Liver (tissue), 9 donors: Measurements from ENCODE around the gene REPS2. TPM values are rescaled to one million over a fixed set of nuclear protein-coding genes. Genes with fewer than 3 reads are reported as not detected.

Source experiments
- DNase-seq: peaks from one replicate; pipeline ENCODE4 v3.0.0-alpha.2; 2017; ENCODE audit warnings: low spot score
- H3K27ac ChIP-seq, 2 donors: one replicate each; pipeline ENCODE4 v1.7.0; 2013; ENCODE audit warnings: inconsistent platforms in 2 of 2, low read length in 2 of 2, control low read depth in 1 of 2, low read depth in 1 of 2, mild to moderate bottlenecking in 1 of 2
- H3K27me3 ChIP-seq, 4 donors: one replicate each; pipeline versions ENCODE4 v1.6.1 to v1.7.0; 2013; ENCODE audit warnings: low read length in 3 of 4, inconsistent platforms in 1 of 4, mild to moderate bottlenecking in 1 of 4, moderate library complexity in 1 of 4; ENCODE audit not compliant: control insufficient read depth in 4 of 4, insufficient read depth in 4 of 4
- H3K36me3 ChIP-seq, 4 donors: one replicate each; pipeline versions ENCODE4 v1.6.1 to v1.7.0; 2013; ENCODE audit warnings: low read length in 3 of 4, mild to moderate bottlenecking in 3 of 4, low read depth in 1 of 4, moderate library complexity in 1 of 4; ENCODE audit not compliant: control insufficient read depth in 4 of 4, insufficient read depth in 3 of 4
- H3K4me1 ChIP-seq, 4 donors: one replicate each; pipeline versions ENCODE4 v1.6.1 to v1.7.0; 2013; ENCODE audit warnings: low read length in 3 of 4, mild to moderate bottlenecking in 3 of 4, moderate library complexity in 1 of 4; ENCODE audit not compliant: control insufficient read depth in 4 of 4, insufficient read depth in 4 of 4
- H3K4me3 ChIP-seq, 3 donors: one replicate each; pipeline versions ENCODE4 v1.6.1 to v1.7.0; 2013; ENCODE audit warnings: low read length in 3 of 3, control low read depth in 1 of 3, low read depth in 1 of 3, mild to moderate bottlenecking in 1 of 3
- H3K9ac ChIP-seq, 2 donors: one replicate each; pipeline ENCODE4 v1.7.0; 2013; ENCODE audit warnings: low read length in 2 of 2, mild to moderate bottlenecking in 2 of 2, moderate library complexity in 2 of 2, control low read depth in 1 of 2, low read depth in 1 of 2
- H3K9me3 ChIP-seq, 4 donors: one replicate each; pipeline versions ENCODE4 v1.6.1 to v1.7.0; 2013; ENCODE audit warnings: low read length in 3 of 4; ENCODE audit not compliant: control insufficient read depth in 4 of 4
- EGR1 ChIP-seq, 2 donors: IDR thresholded peaks; 2 replicates each; pipeline ENCODE4 v1.6.1; 2016 to 2018; ENCODE audit warnings: antibody characterized with exemption in 2 of 2, low read depth in 2 of 2
- FOXA1 ChIP-seq: IDR thresholded peaks from 2 replicates; pipeline ENCODE4 v1.6.1; 2016; ENCODE audit warnings: antibody characterized with exemption
- FOXA2 ChIP-seq: IDR thresholded peaks from 2 replicates; pipeline ENCODE4 v1.6.1; 2016; ENCODE audit warnings: antibody characterized with exemption
- GABPA ChIP-seq, 2 donors: IDR thresholded peaks in 1 of 2; conservative IDR thresholded peaks in 1 of 2; 2 replicates each; pipeline ENCODE4 v1.6.1; 2016; ENCODE audit warnings: antibody characterized with exemption in 2 of 2, mild to moderate bottlenecking in 1 of 2, moderate library complexity in 1 of 2
- HNF4A ChIP-seq, 2 donors: conservative IDR thresholded peaks; 2 replicates each; pipeline ENCODE4 v1.6.1; 2016; ENCODE audit warnings: antibody characterized with exemption in 2 of 2, mild to moderate bottlenecking in 2 of 2
- HNF4G ChIP-seq: IDR thresholded peaks from 2 replicates; pipeline ENCODE4 v1.6.1; 2016; ENCODE audit warnings: antibody characterized with exemption
- JUND ChIP-seq, 2 donors: IDR thresholded peaks; 2 replicates each; pipeline ENCODE4 v1.6.1; 2016; ENCODE audit warnings: antibody characterized with exemption in 2 of 2
- NR2F2 ChIP-seq: IDR thresholded peaks from 2 replicates; pipeline ENCODE4 v1.6.1; 2016; ENCODE audit warnings: antibody characterized with exemption
- RAD21 ChIP-seq, 2 donors: IDR thresholded peaks; 2 replicates each; pipeline ENCODE4 v1.6.1; 2016; ENCODE audit warnings: antibody characterized with exemption in 2 of 2, mild to moderate bottlenecking in 2 of 2
- RXRA ChIP-seq, 2 donors: IDR thresholded peaks; 2 replicates each; pipeline ENCODE4 v1.6.1; 2017 to 2018; ENCODE audit warnings: antibody characterized with exemption in 2 of 2, mild to moderate bottlenecking in 1 of 2
- SP1 ChIP-seq: IDR thresholded peaks from 2 replicates; pipeline ENCODE4 v1.6.1; 2018; ENCODE audit warnings: antibody characterized with exemption, mild to moderate bottlenecking
- TAF1 ChIP-seq: conservative IDR thresholded peaks from 2 replicates; pipeline ENCODE4 v1.6.1; 2016; ENCODE audit warnings: antibody characterized with exemption, mild to moderate bottlenecking
- YY1 ChIP-seq: IDR thresholded peaks from 2 replicates; pipeline ENCODE4 v1.6.1; 2016; ENCODE audit warnings: antibody characterized with exemption, mild to moderate bottlenecking
- WGBS: extraction: QIAGEN DNeasy Blood & Tissue Kit; methylation state at CpG from one replicate; pipeline ENCODE4 v1.1.7; 2013; 5-methylcytosine and 5-hydroxymethylcytosine counted together
- polyA plus RNA-seq, 2 donors: library from polyadenylated mRNA; stranded (reverse) in 1 of 2; unstranded in 1 of 2; fragments of 200-250 nt in 1 of 2; fragments of >200 nt in 1 of 2; fragmentation: Nextera tagmentation in 1 of 2; extraction: Ambion mirVana in 1 of 2; gene quantifications; one replicate each; pipeline versions ENCODE4 v1.2.1 to v1.2.3, GENCODE V29; 2013 to 2015
- total RNA-seq, 2 donors: library from RNA; depleted of rRNA; stranded (reverse); fragments of >200 nt; gene quantifications; one replicate each; pipeline ENCODE4 v1.2.3, GENCODE V29; 2014
- TF ChIP-seq, protein P1 (sequence below): IDR thresholded peaks from 2 replicates; pipeline ENCODE4 v1.6.1; 2016; ENCODE audit warnings: antibody characterized with exemption
- TF ChIP-seq, protein P2 (sequence below): IDR thresholded peaks from 2 replicates; pipeline ENCODE4 v1.6.1; 2016; ENCODE audit warnings: antibody characterized with exemption
- TF ChIP-seq, protein P3 (sequence below): fragments of 150-350 bp; IDR thresholded peaks from 2 replicates; pipeline ENCODE4 v1.5.1; 2017; ENCODE audit warnings: improper control_type of control experiment, low read depth, low read length; ENCODE audit not compliant: missing input control
- TF ChIP-seq, protein P4 (sequence below): IDR thresholded peaks from 2 replicates; pipeline ENCODE4 v1.6.1; 2016; ENCODE audit warnings: antibody characterized with exemption
- TF ChIP-seq, protein P5 (sequence below): IDR thresholded peaks from 2 replicates; pipeline ENCODE4 v1.6.1; 2016; ENCODE audit warnings: antibody characterized with exemption, mild to moderate bottlenecking
- donor health status: healthy.
- donor health status: healthy.
- donor health status: healthy.
- donor health status: healthy.
- donor health status: healthy.

The REPS2 gene
- total and polyA plus RNA-seq, 4 donors, result 3.5 to 10.7 (median 6.2) TPM

DNA sequence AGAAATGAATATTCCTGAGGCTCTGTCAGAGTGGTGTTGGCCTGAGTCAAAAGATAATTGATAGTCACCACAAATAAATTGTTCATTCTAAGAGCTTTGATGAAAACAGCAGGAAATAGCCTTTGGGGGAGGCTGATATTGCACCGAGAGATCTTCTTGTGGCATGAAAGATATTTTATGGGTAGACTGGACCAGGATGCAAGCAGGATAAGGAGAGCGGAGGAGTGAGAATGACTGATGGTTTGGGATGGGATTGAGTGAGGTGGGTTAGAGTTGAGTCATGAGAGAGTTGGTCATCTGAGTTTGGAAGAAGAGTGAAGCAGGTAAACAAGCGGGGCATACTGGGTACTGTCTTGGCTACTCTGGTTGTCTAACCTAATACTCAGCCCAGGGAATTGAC, 88.7 kb downstream of the REPS2 start:
- Histone ChIP-seq H3K9ac (no peak overlapping the region), H3K27ac (no peak overlapping the region), H3K4me3 (no peak overlapping the region), H3K27me3 (no peaks in the 10 kb centered on the region), H3K9me3 (no peaks in the 10 kb centered on the region), H3K4me1 (no peaks in the 10 kb centered on the region), H3K36me3 (peaks cover 0 to 2% (median 0%) of the 10 kb centered on the region in 4 donors)
- no peak for TF ChIP-seq TAF1
- no peak for TF ChIP-seq JUND (IDR thresholded peaks at IDR 0.05)
- no peak for TF ChIP-seq SP1
- TF ChIP-seq, protein P1, sequence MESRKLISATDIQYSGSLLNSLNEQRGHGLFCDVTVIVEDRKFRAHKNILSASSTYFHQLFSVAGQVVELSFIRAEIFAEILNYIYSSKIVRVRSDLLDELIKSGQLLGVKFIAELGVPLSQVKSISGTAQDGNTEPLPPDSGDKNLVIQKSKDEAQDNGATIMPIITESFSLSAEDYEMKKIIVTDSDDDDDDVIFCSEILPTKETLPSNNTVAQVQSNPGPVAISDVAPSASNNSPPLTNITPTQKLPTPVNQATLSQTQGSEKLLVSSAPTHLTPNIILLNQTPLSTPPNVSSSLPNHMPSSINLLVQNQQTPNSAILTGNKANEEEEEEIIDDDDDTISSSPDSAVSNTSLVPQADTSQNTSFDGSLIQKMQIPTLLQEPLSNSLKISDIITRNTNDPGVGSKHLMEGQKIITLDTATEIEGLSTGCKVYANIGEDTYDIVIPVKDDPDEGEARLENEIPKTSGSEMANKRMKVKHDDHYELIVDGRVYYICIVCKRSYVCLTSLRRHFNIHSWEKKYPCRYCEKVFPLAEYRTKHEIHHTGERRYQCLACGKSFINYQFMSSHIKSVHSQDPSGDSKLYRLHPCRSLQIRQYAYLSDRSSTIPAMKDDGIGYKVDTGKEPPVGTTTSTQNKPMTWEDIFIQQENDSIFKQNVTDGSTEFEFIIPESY, result no peak
- no peak for TF ChIP-seq HNF4A (conservative IDR thresholded peaks at IDR 0.05)
- TF ChIP-seq YY1, result no peak
- no peak for TF ChIP-seq FOXA2
- TF ChIP-seq, protein P2, sequence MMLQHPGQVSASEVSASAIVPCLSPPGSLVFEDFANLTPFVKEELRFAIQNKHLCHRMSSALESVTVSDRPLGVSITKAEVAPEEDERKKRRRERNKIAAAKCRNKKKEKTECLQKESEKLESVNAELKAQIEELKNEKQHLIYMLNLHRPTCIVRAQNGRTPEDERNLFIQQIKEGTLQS, result no peak
- TF ChIP-seq, protein P3, sequence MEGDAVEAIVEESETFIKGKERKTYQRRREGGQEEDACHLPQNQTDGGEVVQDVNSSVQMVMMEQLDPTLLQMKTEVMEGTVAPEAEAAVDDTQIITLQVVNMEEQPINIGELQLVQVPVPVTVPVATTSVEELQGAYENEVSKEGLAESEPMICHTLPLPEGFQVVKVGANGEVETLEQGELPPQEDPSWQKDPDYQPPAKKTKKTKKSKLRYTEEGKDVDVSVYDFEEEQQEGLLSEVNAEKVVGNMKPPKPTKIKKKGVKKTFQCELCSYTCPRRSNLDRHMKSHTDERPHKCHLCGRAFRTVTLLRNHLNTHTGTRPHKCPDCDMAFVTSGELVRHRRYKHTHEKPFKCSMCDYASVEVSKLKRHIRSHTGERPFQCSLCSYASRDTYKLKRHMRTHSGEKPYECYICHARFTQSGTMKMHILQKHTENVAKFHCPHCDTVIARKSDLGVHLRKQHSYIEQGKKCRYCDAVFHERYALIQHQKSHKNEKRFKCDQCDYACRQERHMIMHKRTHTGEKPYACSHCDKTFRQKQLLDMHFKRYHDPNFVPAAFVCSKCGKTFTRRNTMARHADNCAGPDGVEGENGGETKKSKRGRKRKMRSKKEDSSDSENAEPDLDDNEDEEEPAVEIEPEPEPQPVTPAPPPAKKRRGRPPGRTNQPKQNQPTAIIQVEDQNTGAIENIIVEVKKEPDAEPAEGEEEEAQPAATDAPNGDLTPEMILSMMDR, result no peak
- no peak for TF ChIP-seq EGR1 (IDR thresholded peaks at IDR 0.05; ENCODE audit: low read depth in 2 of 2)
- no peak for TF ChIP-seq HNF4G
- no peak for TF ChIP-seq RAD21 (IDR thresholded peaks at IDR 0.05)
- TF ChIP-seq GABPA (IDR thresholded peaks at IDR 0.05 in 1 of 2, conservative IDR thresholded peaks at IDR 0.05 in 1 of 2), result no peak
- TF ChIP-seq, protein P4, sequence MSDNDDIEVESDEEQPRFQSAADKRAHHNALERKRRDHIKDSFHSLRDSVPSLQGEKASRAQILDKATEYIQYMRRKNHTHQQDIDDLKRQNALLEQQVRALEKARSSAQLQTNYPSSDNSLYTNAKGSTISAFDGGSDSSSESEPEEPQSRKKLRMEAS, result no peak
- no peak for DNase-seq
- 97% methylated on average over 3 of the region's 3 CpGs for WGBS

DNA sequence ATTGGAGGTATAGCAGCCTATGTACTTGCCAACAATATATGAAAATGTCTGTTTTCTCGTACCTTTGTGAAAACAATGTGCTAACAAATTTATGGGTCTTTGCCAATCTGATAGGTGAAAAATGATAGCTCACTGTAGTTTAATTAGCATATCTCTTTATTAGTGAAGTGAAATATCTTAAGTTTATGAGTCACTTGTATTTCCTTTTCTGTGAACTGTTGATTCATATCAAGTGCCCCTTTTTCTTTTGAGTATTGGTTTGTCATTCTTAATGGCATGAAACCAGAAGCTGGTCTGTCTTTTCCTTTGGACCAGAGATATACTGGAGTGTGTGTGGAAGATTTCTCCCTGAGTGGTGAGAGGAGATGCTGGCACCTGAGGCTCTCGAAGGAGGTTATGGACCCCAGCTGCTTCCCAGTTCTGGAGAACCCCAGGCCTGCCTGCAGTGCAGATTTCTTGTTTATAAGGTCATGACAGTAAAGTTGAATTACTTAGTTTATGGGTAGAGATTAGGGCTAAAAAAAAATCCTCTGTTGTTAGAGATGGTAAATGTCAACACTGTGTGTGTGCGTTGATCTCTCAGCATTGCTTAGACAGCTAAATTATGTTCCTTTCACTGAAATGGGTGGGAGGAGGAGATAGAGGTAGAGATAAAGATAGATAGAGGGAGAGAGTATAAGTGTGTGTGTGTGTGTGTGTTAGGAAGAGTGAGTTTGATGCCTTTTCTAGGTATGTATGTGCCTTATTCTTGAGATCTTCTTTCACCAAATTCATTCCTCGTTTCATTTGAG, 89.9 kb downstream of the REPS2 start:
- Histone ChIP-seq H3K27ac (no peak overlapping the region), H3K9me3 (no peaks in the 10 kb centered on the region), H3K27me3 (no peaks in the 10 kb centered on the region), H3K36me3 (peaks cover 0 to 2% (median 0%) of the 10 kb centered on the region in 4 donors), H3K4me3 (no peak overlapping the region), H3K4me1 (no peaks in the 10 kb centered on the region), H3K9ac (no peak overlapping the region)
- DNase-seq, result no peak
- WGBS, result 86% methylated on average over 4 of the region's 4 CpGs
- TF ChIP-seq RXRA (IDR thresholded peaks at IDR 0.05) (no peak), NR2F2 (no peak), HNF4G (no peak), SP1 (no peak), FOXA2 (no peak), EGR1 (IDR thresholded peaks at IDR 0.05; ENCODE audit: low read depth in 2 of 2) (no peak), GABPA (IDR thresholded peaks at IDR 0.05 in 1 of 2, conservative IDR thresholded peaks at IDR 0.05 in 1 of 2) (no peak), RAD21 (IDR thresholded peaks at IDR 0.05) (no peak), YY1 (no peak), FOXA1 (no peak), JUND (IDR thresholded peaks at IDR 0.05) (no peak), HNF4A (conservative IDR thresholded peaks at IDR 0.05) (no peak)
- TF ChIP-seq, protein P3, result no peak
- TF ChIP-seq, protein P5, sequence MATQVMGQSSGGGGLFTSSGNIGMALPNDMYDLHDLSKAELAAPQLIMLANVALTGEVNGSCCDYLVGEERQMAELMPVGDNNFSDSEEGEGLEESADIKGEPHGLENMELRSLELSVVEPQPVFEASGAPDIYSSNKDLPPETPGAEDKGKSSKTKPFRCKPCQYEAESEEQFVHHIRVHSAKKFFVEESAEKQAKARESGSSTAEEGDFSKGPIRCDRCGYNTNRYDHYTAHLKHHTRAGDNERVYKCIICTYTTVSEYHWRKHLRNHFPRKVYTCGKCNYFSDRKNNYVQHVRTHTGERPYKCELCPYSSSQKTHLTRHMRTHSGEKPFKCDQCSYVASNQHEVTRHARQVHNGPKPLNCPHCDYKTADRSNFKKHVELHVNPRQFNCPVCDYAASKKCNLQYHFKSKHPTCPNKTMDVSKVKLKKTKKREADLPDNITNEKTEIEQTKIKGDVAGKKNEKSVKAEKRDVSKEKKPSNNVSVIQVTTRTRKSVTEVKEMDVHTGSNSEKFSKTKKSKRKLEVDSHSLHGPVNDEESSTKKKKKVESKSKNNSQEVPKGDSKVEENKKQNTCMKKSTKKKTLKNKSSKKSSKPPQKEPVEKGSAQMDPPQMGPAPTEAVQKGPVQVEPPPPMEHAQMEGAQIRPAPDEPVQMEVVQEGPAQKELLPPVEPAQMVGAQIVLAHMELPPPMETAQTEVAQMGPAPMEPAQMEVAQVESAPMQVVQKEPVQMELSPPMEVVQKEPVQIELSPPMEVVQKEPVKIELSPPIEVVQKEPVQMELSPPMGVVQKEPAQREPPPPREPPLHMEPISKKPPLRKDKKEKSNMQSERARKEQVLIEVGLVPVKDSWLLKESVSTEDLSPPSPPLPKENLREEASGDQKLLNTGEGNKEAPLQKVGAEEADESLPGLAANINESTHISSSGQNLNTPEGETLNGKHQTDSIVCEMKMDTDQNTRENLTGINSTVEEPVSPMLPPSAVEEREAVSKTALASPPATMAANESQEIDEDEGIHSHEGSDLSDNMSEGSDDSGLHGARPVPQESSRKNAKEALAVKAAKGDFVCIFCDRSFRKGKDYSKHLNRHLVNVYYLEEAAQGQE, result no peak
- TF ChIP-seq, protein P4, result no peak
